HFFc6 (cell line): ENCODE results near the gene LZTFL1. TPM values are rescaled to one million over a fixed set of nuclear protein-coding genes. Genes with fewer than 3 reads are reported as not detected.

ENCODE experiments used
- DNase-seq: peaks from one replicate; pipeline ENCODE4 v3.0.0-alpha.2; 2018
- H3K27ac Mint-ChIP-seq: 2 replicates; pipeline ENCODE4 v1.8.0; 2020; ENCODE audit warnings: mild to moderate bottlenecking, mixed read lengths
- H3K27me3 Mint-ChIP-seq: 2 replicates; pipeline ENCODE4 v1.8.0; 2021; ENCODE audit warnings: mild to moderate bottlenecking, moderate library complexity, mixed read lengths; ENCODE audit not compliant: insufficient read depth
- H3K36me3 Mint-ChIP-seq: 2 replicates; pipeline ENCODE4 v1.8.0; 2021; ENCODE audit warnings: low read depth, mixed read lengths
- H3K4me1 Mint-ChIP-seq: 2 replicates; pipeline ENCODE4 v1.8.0; 2020; ENCODE audit warnings: low read depth, mixed read lengths
- H3K4me3 Mint-ChIP-seq: 2 replicates; pipeline ENCODE4 v1.8.0; 2020; ENCODE audit warnings: mild to moderate bottlenecking, moderate library complexity, mixed read lengths
- H3K9me3 Mint-ChIP-seq: 2 replicates; pipeline ENCODE4 v1.8.0; 2020; ENCODE audit warnings: mild to moderate bottlenecking, mixed read lengths
- CTCF ChIP-seq: fragments of 200-600 bp; sonication (generic); IDR thresholded peaks from 2 replicates; pipeline ENCODE4 v1.5.0; 2021; ENCODE audit warnings: antibody characterized with exemption, mild to moderate bottlenecking
- total RNA-seq, 6 experiments: library from RNA; stranded (reverse); fragmentation: NEBNext Ultra II Directional; extraction: Animal tissue kit (Norgen Biotek cat#: 25700); gene quantifications; 2 replicates in 1 of 6; 3 replicates in 5 of 6; pipeline ENCODE4 v1.2.3, GENCODE V29; 2021

Gene LZTFL1
- total RNA-seq, 6 experiments from 2014 or later: 13.0 to 20.0 (median 15.8) TPM

GRCh38 chr3:45798034-45798433 is 43.9 kb downstream of the LZTFL1 start:
- Mint-ChIP-seq H3K27me3 (peaks cover 50% of the 10 kb centered on the region), H3K4me1 (no peaks in the 10 kb centered on the region), H3K36me3 (no peaks in the 10 kb centered on the region), H3K9me3 (no peaks in the 10 kb centered on the region; the same call in 1 of the 2 replicates), H3K27ac (no peak overlapping the region), H3K4me3 (no peak overlapping the region)
- no peak for DNase-seq
- no peak for TF ChIP-seq CTCF

- no peak overlapping the region for H3K27ac Mint-ChIP-seq
- peaks cover 56% of the 10 kb centered on the region for H3K27me3 Mint-ChIP-seq
Observed at GRCh38 chr3:45796902-45797637, 44.8 kb downstream of the LZTFL1 start.

GRCh38 chr3:45795882-45796765 is 45.8 kb downstream of the LZTFL1 start, which contains the start of gene SLC6A20:
TSS of gene SLC6A20 (minus strand) at chr3:45796536. CDS start at chr3:45796419, 117 bp downstream.
- no peak for TF ChIP-seq CTCF
- no peaks in the 10 kb centered on the region; the same call in 1 of the 2 replicates for H3K9me3 Mint-ChIP-seq
- no peak within 1 kb of the TSS for H3K4me3 Mint-ChIP-seq
- H3K27ac Mint-ChIP-seq: no peak within 1 kb of the TSS
- H3K4me1 Mint-ChIP-seq: no peaks in the 10 kb centered on the region
- peaks cover 65% of the 10 kb centered on the region for H3K27me3 Mint-ChIP-seq
- no peaks in the 10 kb centered on the region for H3K36me3 Mint-ChIP-seq
- DNase-seq: no peak

More at GRCh38 chr3:45796902-45797637, 44.8 kb downstream of the LZTFL1 start:
- Mint-ChIP-seq H3K4me3 (no peak overlapping the region), H3K4me1 (no peaks in the 10 kb centered on the region), H3K36me3 (no peaks in the 10 kb centered on the region), H3K9me3 (no peaks in the 10 kb centered on the region; the same call in 1 of the 2 replicates)
- TF ChIP-seq CTCF: no peak
- DNase-seq: no peak

- H3K36me3 Mint-ChIP-seq: peaks cover 1% of the 10 kb centered on the region; the same call in 1 of the 2 replicates
- H3K27ac Mint-ChIP-seq: no peak overlapping the region
- H3K4me3 Mint-ChIP-seq: no peak overlapping the region
- TF ChIP-seq CTCF: no peak
- no peaks in the 10 kb centered on the region for H3K4me1 Mint-ChIP-seq
- peaks cover 2% of the 10 kb centered on the region; the same call in 1 of the 2 replicates for H3K9me3 Mint-ChIP-seq
- peaks cover 70% of the 10 kb centered on the region for H3K27me3 Mint-ChIP-seq
- no peak for DNase-seq
Observed at GRCh38 chr3:45795509-45795881, 46.4 kb downstream of the LZTFL1 start.

GRCh38 chr3:45794660-45795059 is 47.3 kb downstream of the LZTFL1 start:
- H3K4me3 Mint-ChIP-seq: no peak overlapping the region
- H3K27ac Mint-ChIP-seq: no peak overlapping the region
- peaks cover 10% of the 10 kb centered on the region for H3K36me3 Mint-ChIP-seq
- H3K27me3 Mint-ChIP-seq: peaks cover 75% of the 10 kb centered on the region
- no peaks in the 10 kb centered on the region for H3K4me1 Mint-ChIP-seq
- peaks cover 10% of the 10 kb centered on the region for H3K9me3 Mint-ChIP-seq
- no peak for DNase-seq
- TF ChIP-seq CTCF: no peak
